Breast epithelium (tissue), 3 donors: Measurements from ENCODE around the gene NAP1L1.

ENCODE experiments used
- POLR2A ChIP-seq: fragments of 450-650 bp; IDR thresholded peaks from one replicate; pipeline ENCODE4 v1.6.1; 2016; ENCODE audit warnings: antibody characterized with exemption, mild to moderate bottlenecking, moderate library complexity
- POLR2AphosphoS5 ChIP-seq, 3 donors: sonication (generic); formaldehyde crosslinking; IDR thresholded peaks; one replicate each; pipeline ENCODE4 v1.6.1; 2017; ENCODE audit warnings: antibody characterized with exemption in 3 of 3
- TF ChIP-seq, protein P1 (sequence below), 3 donors: fragments of 450-650 bp; IDR thresholded peaks; one replicate each; pipeline ENCODE4 v1.5.1; 2016 to 2017; ENCODE audit warnings: antibody characterized with exemption in 3 of 3, mild to moderate bottlenecking in 3 of 3, moderate library complexity in 3 of 3

DNA sequence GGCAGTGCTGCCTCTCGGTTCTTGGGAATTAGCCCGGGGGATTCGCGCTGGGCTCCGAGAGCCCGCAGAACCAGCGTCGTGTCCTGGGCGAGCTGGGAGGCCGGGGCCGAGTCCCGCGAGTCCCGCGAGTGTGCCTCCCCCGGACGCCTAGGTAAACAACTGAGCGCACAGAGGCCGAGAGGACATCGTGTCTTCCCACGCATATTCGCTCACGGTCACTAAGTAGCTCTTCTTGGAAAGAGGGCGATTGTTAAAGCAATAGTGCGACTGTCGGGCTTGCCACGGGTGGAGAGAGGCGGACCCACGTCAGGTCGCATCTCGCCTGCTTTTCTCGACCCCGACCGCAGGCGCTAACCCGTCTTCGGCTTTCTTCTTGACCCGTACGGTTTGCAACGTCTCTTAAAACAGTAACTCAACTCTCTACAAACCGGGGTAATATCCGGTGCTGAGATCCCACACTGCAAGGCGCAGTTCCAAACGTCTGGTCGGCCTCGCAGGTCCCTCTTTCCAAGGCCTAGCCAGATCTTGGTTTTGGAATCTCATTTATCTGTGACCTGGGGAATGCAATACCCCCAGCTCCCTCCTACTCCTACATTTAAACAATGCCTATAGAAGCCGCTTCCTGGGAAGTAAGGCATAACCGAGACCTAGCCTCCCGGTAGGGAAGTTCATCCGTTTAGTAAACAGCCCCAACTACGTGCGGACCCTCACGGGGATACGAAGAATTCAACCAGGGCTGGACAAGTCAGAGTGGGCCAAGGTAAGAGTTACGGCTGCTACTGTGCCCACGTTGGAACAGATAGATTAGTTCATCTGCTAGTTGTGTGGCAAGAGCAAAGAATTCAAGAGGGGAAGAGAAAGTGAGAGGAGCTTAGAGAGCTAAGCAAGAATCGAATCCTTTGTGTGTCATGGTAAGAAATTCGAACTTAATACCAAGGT, 52.2 kb downstream of the NAP1L1 start:
- TF ChIP-seq, protein P1, sequence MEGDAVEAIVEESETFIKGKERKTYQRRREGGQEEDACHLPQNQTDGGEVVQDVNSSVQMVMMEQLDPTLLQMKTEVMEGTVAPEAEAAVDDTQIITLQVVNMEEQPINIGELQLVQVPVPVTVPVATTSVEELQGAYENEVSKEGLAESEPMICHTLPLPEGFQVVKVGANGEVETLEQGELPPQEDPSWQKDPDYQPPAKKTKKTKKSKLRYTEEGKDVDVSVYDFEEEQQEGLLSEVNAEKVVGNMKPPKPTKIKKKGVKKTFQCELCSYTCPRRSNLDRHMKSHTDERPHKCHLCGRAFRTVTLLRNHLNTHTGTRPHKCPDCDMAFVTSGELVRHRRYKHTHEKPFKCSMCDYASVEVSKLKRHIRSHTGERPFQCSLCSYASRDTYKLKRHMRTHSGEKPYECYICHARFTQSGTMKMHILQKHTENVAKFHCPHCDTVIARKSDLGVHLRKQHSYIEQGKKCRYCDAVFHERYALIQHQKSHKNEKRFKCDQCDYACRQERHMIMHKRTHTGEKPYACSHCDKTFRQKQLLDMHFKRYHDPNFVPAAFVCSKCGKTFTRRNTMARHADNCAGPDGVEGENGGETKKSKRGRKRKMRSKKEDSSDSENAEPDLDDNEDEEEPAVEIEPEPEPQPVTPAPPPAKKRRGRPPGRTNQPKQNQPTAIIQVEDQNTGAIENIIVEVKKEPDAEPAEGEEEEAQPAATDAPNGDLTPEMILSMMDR (IDR thresholded peaks at IDR 0.05) = no peak
- TF ChIP-seq POLR2AphosphoS5 (IDR thresholded peaks at IDR 0.05) = peak in 1 of 3 donors; percentile 12
- TF ChIP-seq POLR2A = no peak
